ENCODE data around the gene PSG1.
"Not testable (repeated sequence)": the region's sequence is repeated elsewhere in the genome, so short reads cannot be mapped to it uniquely, and the experiment has no call there.

The PSG1 gene

DNA sequence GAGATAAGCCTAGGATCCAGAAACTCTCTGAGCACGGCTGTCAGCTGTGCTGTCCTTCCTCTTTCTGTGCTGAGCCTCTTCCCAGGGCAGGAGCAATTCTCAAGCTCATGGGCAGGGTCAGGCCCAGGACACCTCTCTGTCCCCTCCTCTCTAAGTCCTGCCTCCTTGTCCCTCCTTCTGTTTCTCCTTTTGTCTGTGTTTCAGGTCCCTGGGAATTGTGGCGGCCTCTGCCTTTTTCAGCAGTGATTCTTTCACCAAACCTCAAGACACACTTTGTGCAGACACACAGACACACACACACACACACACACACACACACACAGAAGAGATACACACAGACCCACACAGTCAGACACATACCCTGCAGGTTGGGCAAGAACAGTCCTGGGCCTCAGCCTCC, at the start of gene PSG1:
Gene PSG1 (minus strand): TSS at position 101 of the 400 bp plus-strand sequence. CDS start 132 bp downstream, outside the sequence.
- Histone ChIP-seq H3K36me3 (ENCODE audit: control insufficient read depth, insufficient read depth, low read length) (no peaks in the 10 kb centered on the region), H3K9me3 (ENCODE audit: control insufficient read depth, insufficient read depth, low read depth, low read length) (no peaks in the 10 kb centered on the region; the same call in 1 of the 2 replicates), H3K4me3 (ENCODE audit: low read depth, low read length) (no peak within 1 kb of the TSS), H3K4me1 (ENCODE audit: control insufficient read depth, insufficient read depth, low read length) (no peaks in the 10 kb centered on the region), H3K27ac (ENCODE audit: low read depth, low read length) (no peak within 1 kb of the TSS), H3K9ac (ENCODE audit: low read length) (no peak within 1 kb of the TSS), H3K27me3 (ENCODE audit: control insufficient read depth, insufficient read depth, low read length) (no peaks in the 10 kb centered on the region)

DNA sequence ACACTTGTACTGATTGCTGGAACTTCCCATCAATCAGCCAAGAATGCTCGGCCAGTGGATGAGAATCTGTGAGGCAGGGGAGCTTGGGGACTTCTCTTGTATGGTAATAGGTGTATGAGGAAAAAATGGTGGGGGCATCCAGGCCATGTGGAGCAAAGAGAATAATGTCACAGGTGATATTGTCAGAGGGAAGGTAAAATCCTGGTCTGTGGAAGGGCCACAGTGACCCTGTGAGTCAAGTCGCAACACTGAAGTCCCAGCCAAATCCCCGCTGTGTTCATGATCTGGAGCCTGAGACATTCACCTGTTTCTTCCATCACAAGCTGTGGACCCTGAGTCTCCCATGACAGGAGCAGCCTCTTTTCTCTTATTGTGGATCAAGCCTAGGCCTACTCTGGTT, 49.4 kb upstream of the PSG1 start:
- Histone ChIP-seq H3K9me3 (ENCODE audit: control insufficient read depth, insufficient read depth, low read depth, low read length) (peaks cover 5% of the 10 kb centered on the region; the same call in 1 of the 2 replicates), H3K27ac (ENCODE audit: low read depth, low read length) (no peak overlapping the region)

DNA sequence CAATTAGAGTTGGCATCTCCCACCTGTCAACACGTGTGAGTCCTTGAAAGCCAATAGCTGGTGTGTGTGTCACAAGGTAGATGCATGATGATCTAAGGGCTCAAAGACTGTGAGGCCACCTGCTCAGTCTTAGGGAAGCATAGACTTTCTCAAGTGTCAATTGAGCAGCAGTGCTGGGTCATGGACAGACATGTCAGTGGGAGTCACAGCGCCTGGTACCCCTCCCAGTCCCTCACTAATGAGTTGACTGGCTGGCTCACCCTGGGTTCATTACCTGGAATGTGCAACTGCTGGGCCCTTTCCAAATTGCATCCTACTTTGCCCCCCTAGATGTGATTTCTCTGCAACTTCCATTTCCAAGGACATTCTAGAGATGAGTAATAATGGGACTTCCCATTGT, 47.3 kb upstream of the PSG1 start:
- no peaks in the 10 kb centered on the region; the same call in 1 of the 2 replicates for H3K27me3 ChIP-seq (ENCODE audit: control insufficient read depth, insufficient read depth, low read length)
- no peak overlapping the region for H3K27ac ChIP-seq (ENCODE audit: low read depth, low read length)
- H3K4me1 ChIP-seq (ENCODE audit: control insufficient read depth, insufficient read depth, low read length), result no peaks in the 10 kb centered on the region
- no peaks in the 10 kb centered on the region for H3K36me3 ChIP-seq (ENCODE audit: control insufficient read depth, insufficient read depth, low read length)
- H3K9me3 ChIP-seq (ENCODE audit: control insufficient read depth, insufficient read depth, low read depth, low read length), result no peaks in the 10 kb centered on the region; the same call in 1 of the 2 replicates
- H3K4me3 ChIP-seq (ENCODE audit: low read depth, low read length), result no peak overlapping the region
- H3K9ac ChIP-seq (ENCODE audit: low read length), result no peak overlapping the region

More for the DNA sequence above, 49.4 kb upstream of the PSG1 start:
- Histone ChIP-seq H3K27me3 (ENCODE audit: control insufficient read depth, insufficient read depth, low read length) (no peaks in the 10 kb centered on the region; the same call in 1 of the 2 replicates), H3K36me3 (ENCODE audit: control insufficient read depth, insufficient read depth, low read length) (no peaks in the 10 kb centered on the region), H3K4me3 (ENCODE audit: low read depth, low read length) (no peak overlapping the region), H3K4me1 (ENCODE audit: control insufficient read depth, insufficient read depth, low read length) (no peaks in the 10 kb centered on the region), H3K9ac (ENCODE audit: low read length) (no peak overlapping the region)

DNA sequence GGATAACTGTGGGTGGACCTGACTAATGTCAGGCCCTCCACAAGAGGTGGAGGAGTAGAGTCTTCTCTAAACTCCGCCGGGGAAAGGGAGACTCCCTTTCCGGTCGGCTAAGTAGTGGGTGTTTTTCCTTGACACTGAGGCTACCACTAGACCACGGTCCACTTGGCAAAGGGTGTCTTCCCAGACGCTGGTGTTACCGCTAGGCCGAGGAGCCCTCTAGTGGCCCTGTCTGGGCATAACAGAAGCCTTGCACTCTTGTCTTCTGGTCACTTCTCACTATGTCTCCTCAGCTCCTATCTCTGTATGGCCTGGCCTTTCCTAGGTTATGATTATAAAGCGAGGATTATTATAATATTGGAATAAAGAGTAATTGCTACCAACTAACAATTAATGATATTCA, 43.6 kb upstream of the PSG1 start:
- H3K4me1 ChIP-seq (ENCODE audit: control insufficient read depth, insufficient read depth, low read length); H3K27me3 ChIP-seq (ENCODE audit: control insufficient read depth, insufficient read depth, low read length); H3K9me3 ChIP-seq (ENCODE audit: control insufficient read depth, insufficient read depth, low read depth, low read length); H3K9ac ChIP-seq (ENCODE audit: low read length); H3K4me3 ChIP-seq (ENCODE audit: low read depth, low read length); H3K36me3 ChIP-seq (ENCODE audit: control insufficient read depth, insufficient read depth, low read length); H3K27ac ChIP-seq (ENCODE audit: low read depth, low read length): not testable (repeated sequence)

GRCh38 chr19:42920971-42921370, 41.5 kb upstream of the PSG1 start:
- H3K9ac ChIP-seq (ENCODE audit: low read length); H3K27ac ChIP-seq (ENCODE audit: low read depth, low read length); H3K36me3 ChIP-seq (ENCODE audit: control insufficient read depth, insufficient read depth, low read length); H3K27me3 ChIP-seq (ENCODE audit: control insufficient read depth, insufficient read depth, low read length); H3K4me3 ChIP-seq (ENCODE audit: low read depth, low read length); H3K4me1 ChIP-seq (ENCODE audit: control insufficient read depth, insufficient read depth, low read length); H3K9me3 ChIP-seq (ENCODE audit: control insufficient read depth, insufficient read depth, low read depth, low read length): not testable (repeated sequence)

DNA sequence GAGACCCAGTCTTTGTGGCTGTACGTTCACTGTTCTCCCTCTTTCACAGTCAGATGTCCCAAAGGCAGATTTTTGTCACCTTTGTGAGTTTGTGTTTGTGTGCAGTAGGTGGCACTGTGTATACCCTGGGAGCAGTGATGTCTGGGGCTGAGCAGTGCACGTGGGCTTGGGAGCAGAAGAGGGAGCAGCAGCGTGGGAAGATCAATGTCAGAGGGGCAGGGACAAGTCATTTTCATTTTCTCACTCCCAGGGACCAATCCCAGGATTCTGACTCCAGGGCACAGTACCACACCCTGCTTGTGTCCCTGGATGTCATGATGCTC, 40.2 kb upstream of the PSG1 start:
- Histone ChIP-seq H3K4me1 (ENCODE audit: control insufficient read depth, insufficient read depth, low read length) (no peaks in the 10 kb centered on the region), H3K9ac (ENCODE audit: low read length) (no peak overlapping the region), H3K4me3 (ENCODE audit: low read depth, low read length) (no peak overlapping the region), H3K9me3 (ENCODE audit: control insufficient read depth, insufficient read depth, low read depth, low read length) (peaks cover 9% of the 10 kb centered on the region; the same call in 1 of the 2 replicates), H3K36me3 (ENCODE audit: control insufficient read depth, insufficient read depth, low read length) (no peaks in the 10 kb centered on the region), H3K27ac (ENCODE audit: low read depth, low read length) (no peak overlapping the region), H3K27me3 (ENCODE audit: control insufficient read depth, insufficient read depth, low read length) (no peaks in the 10 kb centered on the region)

DNA sequence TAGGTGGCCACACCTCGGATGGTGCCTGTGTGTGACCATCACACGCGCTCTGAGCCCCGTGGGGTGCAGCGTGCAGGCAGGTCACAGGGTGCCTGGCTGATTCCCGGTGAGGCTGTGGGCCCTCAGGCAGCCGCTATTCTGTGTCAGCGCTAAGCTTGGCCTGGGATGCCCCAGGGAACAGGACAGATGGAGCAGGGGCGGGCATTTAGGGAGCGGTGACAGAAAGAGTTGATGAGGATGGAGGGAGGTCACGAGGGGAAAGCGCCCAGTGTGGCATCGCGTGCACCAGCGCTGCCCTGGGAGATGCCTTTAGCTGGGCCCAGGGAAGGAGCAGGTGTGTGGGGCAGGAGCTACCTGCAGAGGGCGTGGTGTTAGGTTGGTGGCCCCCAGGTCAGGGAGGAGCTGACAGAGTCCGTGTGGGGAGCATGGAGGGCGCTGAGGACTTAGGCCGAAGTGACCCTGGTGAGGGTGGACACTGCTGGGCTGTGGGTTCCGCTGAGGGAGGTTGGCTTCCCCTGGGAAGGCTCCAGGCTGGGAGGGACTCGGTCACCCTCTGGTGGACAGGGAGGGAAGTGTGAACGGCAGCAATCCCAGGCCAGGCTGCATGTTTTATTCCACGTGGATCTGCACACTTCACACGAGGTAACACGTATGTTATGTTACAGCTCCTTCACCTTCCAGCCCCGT, 39.7 kb upstream of the PSG1 start:
- not testable (repeated sequence) for H3K27me3 ChIP-seq (ENCODE audit: control insufficient read depth, insufficient read depth, low read length); H3K9ac ChIP-seq (ENCODE audit: low read length); H3K9me3 ChIP-seq (ENCODE audit: control insufficient read depth, insufficient read depth, low read depth, low read length); H3K4me3 ChIP-seq (ENCODE audit: low read depth, low read length); H3K4me1 ChIP-seq (ENCODE audit: control insufficient read depth, insufficient read depth, low read length); H3K27ac ChIP-seq (ENCODE audit: low read depth, low read length); H3K36me3 ChIP-seq (ENCODE audit: control insufficient read depth, insufficient read depth, low read length)

DNA sequence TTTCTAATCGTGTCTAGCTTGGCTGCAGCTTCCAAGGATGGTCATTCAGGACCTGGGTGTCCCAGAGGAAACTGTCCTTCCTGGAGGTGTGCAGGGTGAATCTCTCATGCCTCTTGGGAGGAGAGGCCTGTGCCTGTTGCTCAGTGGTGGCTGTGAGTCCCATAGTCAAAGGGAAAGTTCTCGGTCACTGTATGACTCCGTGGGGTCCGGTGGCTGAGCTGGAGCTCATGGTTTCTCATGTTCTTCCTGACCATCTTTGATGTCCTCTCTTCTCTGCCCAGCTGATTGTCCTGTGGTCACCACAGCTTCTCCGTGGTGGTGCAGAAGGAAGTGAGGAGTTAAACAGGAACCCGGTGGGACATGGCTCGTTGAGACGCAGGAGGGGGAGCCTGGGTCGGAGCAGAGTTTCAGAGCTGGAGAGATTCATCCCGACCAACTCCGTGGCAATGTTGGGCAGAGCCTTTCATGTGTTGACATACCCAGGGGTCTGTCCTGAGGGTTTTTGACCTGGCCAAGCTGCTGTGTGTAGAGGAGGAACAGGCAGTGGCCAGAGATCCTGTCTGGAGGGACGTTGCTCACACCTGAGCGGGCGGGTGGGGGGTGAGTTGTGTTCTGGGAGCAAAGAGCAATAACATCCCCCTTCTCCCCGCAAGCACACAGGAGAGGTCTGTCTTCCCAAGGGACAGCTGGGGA, 39.0 kb upstream of the PSG1 start:
- H3K9me3 ChIP-seq (ENCODE audit: control insufficient read depth, insufficient read depth, low read depth, low read length); H3K9ac ChIP-seq (ENCODE audit: low read length); H3K4me1 ChIP-seq (ENCODE audit: control insufficient read depth, insufficient read depth, low read length); H3K27ac ChIP-seq (ENCODE audit: low read depth, low read length); H3K27me3 ChIP-seq (ENCODE audit: control insufficient read depth, insufficient read depth, low read length); H3K4me3 ChIP-seq (ENCODE audit: low read depth, low read length); H3K36me3 ChIP-seq (ENCODE audit: control insufficient read depth, insufficient read depth, low read length): not testable (repeated sequence)

- H3K9me3 ChIP-seq (ENCODE audit: control insufficient read depth, insufficient read depth, low read depth, low read length); H3K27ac ChIP-seq (ENCODE audit: low read depth, low read length); H3K9ac ChIP-seq (ENCODE audit: low read length); H3K4me3 ChIP-seq (ENCODE audit: low read depth, low read length); H3K27me3 ChIP-seq (ENCODE audit: control insufficient read depth, insufficient read depth, low read length); H3K4me1 ChIP-seq (ENCODE audit: control insufficient read depth, insufficient read depth, low read length); H3K36me3 ChIP-seq (ENCODE audit: control insufficient read depth, insufficient read depth, low read length): not testable (repeated sequence)
Measured at GRCh38 chr19:42917634-42918033, 38.1 kb upstream of the PSG1 start, which contains the start of gene PSG6. Gene PSG6, minus strand, starts transcription at chr19:42917894. Its CDS starts 102 bp downstream, at chr19:42917792.

DNA sequence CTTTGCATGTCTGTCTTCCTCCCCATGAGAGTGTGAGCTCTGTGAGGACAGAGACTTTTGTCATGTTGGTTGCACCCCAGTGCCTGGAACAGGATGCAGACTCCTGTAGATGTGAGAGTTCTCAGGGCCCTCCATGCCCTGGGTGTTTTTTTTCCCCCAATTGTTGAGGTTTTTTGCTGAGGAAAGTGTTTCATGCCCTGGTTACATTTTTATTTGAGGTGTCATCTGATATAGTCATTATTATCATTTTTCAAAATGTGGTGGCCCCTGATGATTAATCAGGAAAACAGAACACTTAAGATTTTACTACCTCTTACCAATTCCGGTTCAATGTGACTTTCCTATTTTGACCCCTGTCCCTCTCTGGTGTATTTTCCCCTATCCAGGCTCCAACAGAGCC, 37.4 kb upstream of the PSG1 start:
- not testable (repeated sequence) for H3K4me1 ChIP-seq (ENCODE audit: control insufficient read depth, insufficient read depth, low read length); H3K9me3 ChIP-seq (ENCODE audit: control insufficient read depth, insufficient read depth, low read depth, low read length); H3K27ac ChIP-seq (ENCODE audit: low read depth, low read length); H3K9ac ChIP-seq (ENCODE audit: low read length); H3K27me3 ChIP-seq (ENCODE audit: control insufficient read depth, insufficient read depth, low read length); H3K4me3 ChIP-seq (ENCODE audit: low read depth, low read length); H3K36me3 ChIP-seq (ENCODE audit: control insufficient read depth, insufficient read depth, low read length)

- H3K27ac ChIP-seq (ENCODE audit: low read depth, low read length), result not testable (repeated sequence)
Measured at GRCh38 chr19:42913516-42913915, 34.0 kb upstream of the PSG1 start.

More at GRCh38 chr19:42913516-42913915, 34.0 kb upstream of the PSG1 start:
- not testable (repeated sequence) for H3K36me3 ChIP-seq (ENCODE audit: control insufficient read depth, insufficient read depth, low read length); H3K9ac ChIP-seq (ENCODE audit: low read length); H3K4me1 ChIP-seq (ENCODE audit: control insufficient read depth, insufficient read depth, low read length); H3K27me3 ChIP-seq (ENCODE audit: control insufficient read depth, insufficient read depth, low read length); H3K9me3 ChIP-seq (ENCODE audit: control insufficient read depth, insufficient read depth, low read depth, low read length); H3K4me3 ChIP-seq (ENCODE audit: low read depth, low read length)

All from HUES6 (cell line).